ENCODE results near the gene LUC7L2.

GRCh38 chr7:139321071-139321745 is 38.5 kb upstream of the LUC7L2 start:
- no peak for TF ChIP-seq CTCF (IDR thresholded peaks at IDR 0.05; ENCODE audit: insufficient read depth, low read length)
- TF ChIP-seq REST (IDR thresholded peaks at IDR 0.05; ENCODE audit: insufficient replicate concordance, low read depth) = no peak
